A549 treated with ZK216348 at 1 μM for 4 hours (cell line): ENCODE measurements around the gene TICAM2. TPM values are rescaled to one million over a fixed set of nuclear protein-coding genes. Genes with fewer than 3 reads are reported as not detected.

ENCODE experiments used
- total RNA-seq: library from RNA; stranded (reverse); fragments of 200-300 nt; extraction: Qiagen RNA extraction; gene quantifications from 5 replicates; pipeline ENCODE4 v1.2.3, GENCODE V29; 2022; ENCODE audit warnings: low read depth

The TICAM2 gene
- total RNA-seq = 0.30 to 1.4 TPM (median 0.88 TPM) in 5 replicates

DNA sequence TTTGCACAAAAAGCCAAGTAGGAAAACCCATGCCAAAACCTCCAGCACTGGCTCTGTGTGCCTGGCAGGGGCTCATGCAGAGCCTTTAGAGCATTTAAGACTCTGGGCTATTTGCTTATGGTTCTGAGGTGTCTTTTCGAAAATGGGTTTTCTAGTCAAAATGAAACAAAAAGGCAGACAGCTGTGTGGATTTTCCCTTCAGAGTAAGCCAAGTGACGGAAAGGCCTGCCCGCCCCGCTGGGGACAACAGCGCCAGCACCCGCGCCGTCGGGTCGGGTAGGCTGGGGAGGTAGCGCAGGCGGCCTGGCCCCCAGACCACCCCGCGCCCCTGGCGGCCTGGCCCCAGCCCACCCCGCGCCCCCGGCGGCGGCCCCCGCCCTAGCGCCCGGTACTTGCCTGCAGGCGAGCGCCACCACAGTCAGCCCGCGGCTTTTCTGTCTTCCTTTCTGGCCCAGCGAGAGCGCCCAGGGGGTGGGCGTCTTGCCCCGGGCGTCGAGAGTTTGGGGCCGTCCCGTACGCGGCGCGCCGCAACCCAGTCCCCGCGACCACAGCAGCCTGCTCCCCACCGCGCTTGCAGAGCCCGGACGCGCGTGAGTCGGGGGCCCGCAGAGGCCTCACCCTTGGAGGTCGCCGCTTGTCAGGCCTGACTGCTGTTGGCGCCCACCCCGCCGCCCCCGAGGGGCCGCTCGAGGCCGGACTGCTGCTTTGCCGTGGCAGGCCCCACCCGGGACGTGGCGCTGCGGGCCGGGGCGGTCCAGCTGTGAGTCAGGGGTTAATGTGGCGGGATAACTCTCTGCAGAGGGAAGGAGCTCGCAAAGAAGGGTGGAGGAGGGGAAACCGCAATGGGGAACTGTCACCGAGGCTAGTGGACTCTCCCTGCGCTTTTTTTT lies at the start of gene TICAM2:
Gene TICAM2 (minus strand): TSS at position 779 of the 890 bp plus-strand sequence. CDS start 21,223 bp downstream, outside the sequence.

GRCh38 chr5:115625579-115626444 lies 23.5 kb upstream of the TICAM2 start, which contains the start of gene TMED7:
Gene TMED7, minus strand, starts transcription at chr5:115626036. Its CDS starts 244 bp downstream, at chr5:115625792.

GRCh38 chr5:115544436-115545350 lies 57.6 kb downstream of the TICAM2 start, which contains the start of gene FEM1C:
Gene FEM1C, minus strand, starts transcription at chr5:115544775. Its CDS starts 1,282 bp downstream, at chr5:115543493.

Other genes starting within 250 kb of the TICAM2 start
- gene FEM1C, start 57.7 kb downstream of the TICAM2 start, total RNA-seq = 3.3 to 7.6 TPM (median 7.1 TPM) in 5 replicates
- gene TMED7, start 23.6 kb upstream of the TICAM2 start, total RNA-seq = 44.9 to 65.3 TPM (median 60.5 TPM) in 5 replicates
- not detected in 5 replicates for gene CDO1, start 214.2 kb upstream of the TICAM2 start, total RNA-seq
- 33.7 to 56.8 TPM (median 53.4 TPM) in 5 replicates for gene ATG12, start 239.1 kb upstream of the TICAM2 start, total RNA-seq
- gene AP3S1, start 239.5 kb upstream of the TICAM2 start, total RNA-seq = 35.1 to 85.4 TPM (median 71.7 TPM) in 5 replicates